Thoracic aorta (tissue), 2 donors: Measurements from ENCODE around the gene PPFIBP1. TPM values are rescaled to one million over a fixed set of nuclear protein-coding genes. Genes with fewer than 3 reads are reported as not detected.

ENCODE experiments used
- ATAC-seq: fragments of 150-250 bp; one replicate; pipeline ENCODE4 v1.8.0; 2017; ENCODE audit warnings: low read depth; ENCODE audit not compliant: insufficient number of reproducible peaks, low FRiP score
- DNase-seq: peaks from one replicate; pipeline ENCODE4 v3.0.0-alpha.2; 2020; ENCODE audit warnings: low spot score
- H3K27ac ChIP-seq, 2 donors: fragments of 200-600 bp; sonication (generic); 1 replicate in 1 of 2; 2 replicates in 1 of 2; pipeline ENCODE4 v1.5.1; 2016; ENCODE audit warnings: mild to moderate bottlenecking in 2 of 2, moderate library complexity in 2 of 2
- H3K27me3 ChIP-seq: fragments of 200-600 bp; sonication (generic); replicated peaks from 2 replicates; pipeline ENCODE4 v1.6.0; 2016; ENCODE audit warnings: mild to moderate bottlenecking; ENCODE audit not compliant: insufficient read depth
- H3K36me3 ChIP-seq: fragments of 200-600 bp; sonication (generic); one replicate; pipeline ENCODE4 v1.5.1; 2016
- H3K4me1 ChIP-seq, 2 donors: fragments of 200-600 bp; sonication (generic); 1 replicate in 1 of 2; 2 replicates in 1 of 2; pipeline versions ENCODE4 v1.5.1 to v1.6.0; 2016; ENCODE audit warnings: low read depth in 2 of 2, mild to moderate bottlenecking in 1 of 2; ENCODE audit not compliant: control insufficient read depth in 1 of 2
- H3K4me3 ChIP-seq: fragments of 200-600 bp; sonication (generic); 2 replicates; pipeline ENCODE4 v1.5.1; 2016; ENCODE audit warnings: mild to moderate bottlenecking
- H3K9me3 ChIP-seq: fragments of 200-600 bp; sonication (generic); 2 replicates; pipeline ENCODE4 v1.5.1; 2016
- CTCF ChIP-seq: fragments of 200-600 bp; sonication (generic); IDR thresholded peaks from one replicate; pipeline ENCODE4 v1.5.1; 2019; ENCODE audit warnings: antibody characterized with exemption
- total RNA-seq, 2 donors: library from RNA; depleted of rRNA; stranded (reverse); fragments of >200 nt; gene quantifications; one replicate each; pipeline versions ENCODE4 v1.1.0 to v1.2.3, GENCODE V29; 2016

PPFIBP1 gene
- total RNA-seq, 2 donors from 2014 or later, result 103 to 232 TPM

GRCh38 chr12:27710592-27711316 lies 186.7 kb downstream of the PPFIBP1 start, which contains the start of gene MRPS35:
Gene MRPS35 (plus strand): TSS chr12:27710832. CDS start chr12:27710844, 12 bp downstream.
- peak within 1 kb of the TSS; percentile 81 to 86 for H3K27ac ChIP-seq
- H3K27me3 ChIP-seq, result no peaks in the 10 kb centered on the region
- H3K9me3 ChIP-seq, result no peaks in the 10 kb centered on the region
- H3K4me3 ChIP-seq, result peak within 1 kb of the TSS; percentile 85
- H3K36me3 ChIP-seq, result peaks cover 6% of the 10 kb centered on the region
- ATAC-seq (peak; percentile 95), DNase-seq (peak; percentile 64)
- no peak for TF ChIP-seq CTCF
- H3K4me1 ChIP-seq, result peaks cover 7 to 22% of the 10 kb centered on the region in 2 donors

GRCh38 chr12:27711317-27711682 lies 187.3 kb downstream of the PPFIBP1 start:
- peak overlapping the region in 1 of 2 donors; percentile 81 for H3K27ac ChIP-seq
- no peak for ATAC-seq

GRCh38 chr12:27711967-27712366 lies 188.0 kb downstream of the PPFIBP1 start:
- H3K27me3 ChIP-seq, result no peaks in the 10 kb centered on the region
- DNase-seq (no peak), ATAC-seq (no peak)
- no peak for TF ChIP-seq CTCF
- peak overlapping the region; percentile 85 for H3K4me3 ChIP-seq
- no peaks in the 10 kb centered on the region for H3K9me3 ChIP-seq
- H3K4me1 ChIP-seq, result peaks cover 7 to 22% of the 10 kb centered on the region in 2 donors
- H3K27ac ChIP-seq, result no peak overlapping the region
- H3K36me3 ChIP-seq, result peaks cover 11% of the 10 kb centered on the region

More at GRCh38 chr12:27711317-27711682, 187.3 kb downstream of the PPFIBP1 start:
- DNase-seq, result no peak
- Histone ChIP-seq H3K4me3 (peak overlapping the region; percentile 85), H3K27me3 (no peaks in the 10 kb centered on the region), H3K9me3 (no peaks in the 10 kb centered on the region), H3K36me3 (peaks cover 6% of the 10 kb centered on the region), H3K4me1 (peaks cover 7 to 22% of the 10 kb centered on the region in 2 donors)
- TF ChIP-seq CTCF, result no peak

- Histone ChIP-seq H3K9me3 (no peaks in the 10 kb centered on the region), H3K36me3 (peaks cover 11% of the 10 kb centered on the region), H3K27me3 (no peaks in the 10 kb centered on the region), H3K27ac (no peak overlapping the region), H3K4me3 (no peak overlapping the region), H3K4me1 (no peaks in the 10 kb centered on the region)
- ATAC-seq, result no peak
- no peak for TF ChIP-seq CTCF
- DNase-seq, result no peak
These were observed 199.2 kb downstream of the PPFIBP1 start for GRCh38 chr12:27723212-27723611.

- no peaks in the 10 kb centered on the region for H3K9me3 ChIP-seq
- H3K4me3 ChIP-seq, result no peak overlapping the region
- no peaks in the 10 kb centered on the region for H3K4me1 ChIP-seq
- H3K36me3 ChIP-seq, result peaks cover 9% of the 10 kb centered on the region
- DNase-seq (no peak), ATAC-seq (no peak)
- no peak for TF ChIP-seq CTCF
- H3K27ac ChIP-seq, result no peak overlapping the region
- H3K27me3 ChIP-seq, result no peaks in the 10 kb centered on the region
These were observed 206.1 kb downstream of the PPFIBP1 start for GRCh38 chr12:27730097-27730588.
